Activated T-cell treated with anti-CD3 and anti-CD28 coated beads, Interleukin-2, amount 50 U/mL, for 4 hours (primary cell): ENCODE results near the gene IMMP2L. TPM values are rescaled to one million over a fixed set of nuclear protein-coding genes. Genes with fewer than 3 reads are reported as not detected.

ENCODE experiments used
- ATAC-seq, 2 donors: fragments of 200-7000 bp; cut with Tn5 transposase; one replicate each; pipeline ENCODE4 v1.10.0; 2021
- DNase-seq: peaks from one replicate; pipeline ENCODE4 v3.0.0-alpha.2; 2020
- H3K27me3 Mint-ChIP-seq: one replicate; pipeline ENCODE4 v1.8.0; 2021; ENCODE audit warnings: low read depth, mixed read lengths
- H3K36me3 Mint-ChIP-seq: one replicate; pipeline ENCODE4 v1.8.0; 2022; ENCODE audit warnings: mixed read lengths; ENCODE audit not compliant: insufficient read depth
- H3K4me1 Mint-ChIP-seq: one replicate; pipeline ENCODE4 v1.8.0; 2021; ENCODE audit warnings: low read depth, mixed read lengths
- H3K4me3 Mint-ChIP-seq: one replicate; pipeline ENCODE4 v1.8.0; 2021; ENCODE audit warnings: mild to moderate bottlenecking, moderate library complexity, mixed read lengths
- H3K9me3 Mint-ChIP-seq: one replicate; pipeline ENCODE4 v1.8.0; 2021; ENCODE audit warnings: mixed read lengths
- total RNA-seq, 3 donors: library from RNA; stranded (reverse); gene quantifications; one replicate each; pipeline ENCODE4 v1.2.1, GENCODE V29; 2021

The IMMP2L gene
- total RNA-seq, 3 donors from 2014 or later = 18.7 to 22.9 (median 19.2) TPM

DNA sequence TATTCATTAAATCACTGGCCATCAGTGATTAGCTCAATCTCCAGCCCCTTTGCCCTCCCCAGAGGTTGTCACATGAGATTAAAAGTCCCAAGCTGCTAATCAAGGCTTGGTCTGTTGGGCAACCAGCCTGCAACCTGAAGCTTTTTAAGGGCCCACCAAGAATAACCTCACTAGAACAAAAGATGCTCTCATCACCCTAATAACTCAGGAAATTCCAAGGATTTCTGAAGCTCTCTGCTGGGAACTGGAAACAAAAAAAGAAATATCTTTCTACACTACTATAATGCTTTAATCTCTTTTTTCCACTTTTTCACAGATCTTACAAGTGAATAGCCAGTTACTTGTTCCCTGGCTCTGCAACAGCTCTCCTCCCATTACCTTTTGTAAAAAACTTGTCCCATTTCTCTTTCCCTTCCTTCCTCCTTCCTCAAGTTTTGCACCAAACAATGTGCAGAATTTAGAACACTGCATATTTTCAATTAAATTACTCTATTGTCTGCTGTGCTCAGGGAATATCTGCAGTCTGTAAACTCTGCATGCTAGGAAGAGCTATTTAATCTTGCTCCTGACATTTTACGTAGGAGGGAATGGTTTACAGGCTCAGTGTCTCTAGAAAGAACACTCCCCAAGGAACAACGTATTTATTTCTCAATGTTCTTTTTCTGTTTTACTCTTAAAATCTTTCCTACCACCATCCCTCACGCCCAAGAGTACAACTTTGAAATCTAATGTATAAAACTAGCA is 169.1 kb downstream of the IMMP2L start:
- H3K27me3 Mint-ChIP-seq = no peaks in the 10 kb centered on the region
- ATAC-seq (no peak), DNase-seq (no peak)
- peaks cover 12% of the 10 kb centered on the region for H3K36me3 Mint-ChIP-seq
- H3K4me1 Mint-ChIP-seq = no peaks in the 10 kb centered on the region
- H3K4me3 Mint-ChIP-seq = no peak overlapping the region
- no peaks in the 10 kb centered on the region for H3K9me3 Mint-ChIP-seq

DNA sequence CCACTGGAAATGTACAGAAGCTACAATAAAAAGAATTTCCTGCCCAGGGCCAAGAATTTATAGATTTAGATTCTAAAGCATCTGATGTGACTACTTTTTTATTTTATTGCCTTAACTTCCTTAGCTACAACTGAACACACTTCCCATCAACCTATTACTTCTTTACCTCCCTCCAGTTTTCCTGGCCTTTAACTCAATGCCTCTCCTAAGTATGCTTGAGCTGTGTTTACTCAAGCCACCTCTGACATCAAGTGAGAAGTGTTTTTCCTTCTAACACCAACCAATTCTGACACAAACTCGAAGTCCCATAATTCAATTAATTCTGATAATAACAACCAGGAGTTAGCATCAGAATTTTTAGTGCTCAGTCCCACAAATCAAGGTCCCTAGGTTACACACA is 170.0 kb downstream of the IMMP2L start:
- Mint-ChIP-seq H3K36me3 (peaks cover 12% of the 10 kb centered on the region), H3K27me3 (no peaks in the 10 kb centered on the region), H3K9me3 (no peaks in the 10 kb centered on the region), H3K4me3 (no peak overlapping the region), H3K4me1 (no peaks in the 10 kb centered on the region)
- no peak for ATAC-seq
- DNase-seq = no peak

DNA sequence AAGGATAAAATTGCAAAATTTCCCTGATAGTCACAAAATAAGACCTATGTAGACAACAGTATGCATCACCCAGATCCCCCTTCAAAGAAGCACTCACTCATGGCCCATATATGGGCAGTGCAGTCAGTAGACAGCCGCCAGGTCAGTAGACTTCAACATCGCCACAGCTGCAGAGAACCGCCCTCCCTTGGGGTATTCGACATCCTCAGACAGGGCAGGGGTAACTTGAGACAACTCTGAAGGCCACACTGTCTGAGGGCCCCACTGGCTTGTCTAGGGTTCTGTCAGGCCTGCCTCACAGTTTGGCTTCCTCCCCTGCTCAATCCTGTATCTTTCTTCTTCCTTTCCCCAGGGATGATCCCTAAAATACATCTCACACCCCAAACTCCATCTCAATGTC is 172.3 kb downstream of the IMMP2L start:
- Mint-ChIP-seq H3K27me3 (no peaks in the 10 kb centered on the region), H3K4me1 (no peaks in the 10 kb centered on the region), H3K36me3 (peaks cover 9% of the 10 kb centered on the region), H3K4me3 (no peak overlapping the region), H3K9me3 (no peaks in the 10 kb centered on the region)
- ATAC-seq (no peak), DNase-seq (no peak)

DNA sequence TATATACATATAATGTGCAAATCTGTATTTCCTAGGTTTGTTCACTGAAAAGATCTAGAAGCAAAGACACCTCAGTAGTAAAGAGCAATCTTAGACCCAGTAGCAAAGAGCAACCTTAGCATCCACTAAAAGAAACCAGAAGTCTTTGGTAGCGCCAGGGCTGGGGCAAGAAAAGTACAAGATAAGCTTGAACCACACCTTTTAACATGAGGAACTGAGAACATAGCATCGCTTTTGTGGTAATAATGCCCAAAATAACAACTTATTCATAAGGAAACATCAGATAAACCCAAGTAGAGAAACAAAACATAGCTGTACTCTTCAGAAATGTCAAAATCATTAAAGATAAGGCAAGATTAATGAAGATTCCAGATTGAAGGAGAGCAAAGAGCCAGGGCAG is 173.4 kb downstream of the IMMP2L start:
- Mint-ChIP-seq H3K27me3 (no peaks in the 10 kb centered on the region), H3K4me3 (no peak overlapping the region), H3K4me1 (no peaks in the 10 kb centered on the region), H3K9me3 (no peaks in the 10 kb centered on the region), H3K36me3 (peaks cover 9% of the 10 kb centered on the region)
- no peak for ATAC-seq
- no peak for DNase-seq

DNA sequence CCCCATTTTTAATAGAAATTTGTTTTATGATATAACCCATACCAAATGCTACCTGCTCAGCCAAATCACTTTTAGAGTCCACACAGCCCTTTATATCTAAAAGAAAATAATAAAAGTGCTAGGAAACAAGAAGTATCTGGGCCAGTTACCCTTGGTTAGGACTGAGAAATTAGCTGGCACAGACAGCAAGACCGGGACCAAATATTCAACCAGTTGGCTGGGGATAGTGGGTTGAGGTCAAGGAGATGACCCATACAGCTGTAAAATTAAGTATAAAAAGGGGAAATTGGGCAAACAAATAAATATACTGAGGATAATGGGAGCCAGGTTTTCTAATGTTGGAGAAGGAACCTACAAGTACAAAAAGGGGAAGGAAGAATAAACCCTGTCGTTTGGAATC is 174.3 kb downstream of the IMMP2L start:
- H3K27me3 Mint-ChIP-seq = no peaks in the 10 kb centered on the region
- DNase-seq (no peak), ATAC-seq (no peak)
- peaks cover 9% of the 10 kb centered on the region for H3K36me3 Mint-ChIP-seq
- H3K9me3 Mint-ChIP-seq = no peaks in the 10 kb centered on the region
- H3K4me3 Mint-ChIP-seq = no peak overlapping the region
- no peaks in the 10 kb centered on the region for H3K4me1 Mint-ChIP-seq

DNA sequence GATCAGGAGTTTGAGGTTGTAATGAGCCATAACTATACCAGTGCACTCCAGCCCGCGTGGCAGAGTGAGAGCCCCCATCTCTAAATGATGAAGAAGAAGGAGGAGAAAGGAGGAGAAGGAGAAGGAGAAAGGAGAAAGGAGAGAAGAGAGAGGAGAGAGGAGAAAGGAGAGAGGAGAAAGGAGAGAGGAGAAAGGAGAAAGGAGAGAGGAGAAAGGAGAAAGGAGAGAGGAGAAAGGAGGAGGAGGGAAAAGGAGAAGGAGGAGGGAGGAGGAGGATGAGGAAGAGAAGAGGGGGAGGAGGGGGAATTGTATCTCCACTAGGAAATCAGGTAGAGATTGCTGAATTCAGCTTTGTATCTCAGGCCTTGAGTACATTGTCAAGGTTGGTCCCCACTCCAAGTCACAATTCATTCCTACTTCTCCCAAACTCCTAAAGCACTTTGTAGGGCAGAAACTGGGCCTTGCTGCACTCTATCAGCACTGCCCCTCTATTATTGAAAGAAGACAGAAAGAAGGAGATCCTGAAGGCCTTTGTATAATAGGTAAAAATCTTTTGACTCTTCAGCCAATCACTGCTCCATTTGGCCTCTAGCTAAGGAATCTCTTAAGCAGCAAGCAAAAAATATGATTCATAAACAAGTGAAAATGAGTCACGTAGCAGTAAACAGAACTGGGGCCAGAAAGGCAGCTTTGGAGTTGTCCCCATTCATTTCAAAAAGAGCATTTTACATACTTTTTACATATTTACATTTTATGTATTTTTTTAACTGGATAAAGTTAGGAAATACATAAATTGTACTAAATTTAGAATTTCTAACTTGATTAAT is 178.0 kb downstream of the IMMP2L start:
- no peaks in the 10 kb centered on the region for H3K27me3 Mint-ChIP-seq
- H3K4me1 Mint-ChIP-seq = no peaks in the 10 kb centered on the region
- ATAC-seq (no peak), DNase-seq (no peak)
- H3K9me3 Mint-ChIP-seq = no peaks in the 10 kb centered on the region
- H3K36me3 Mint-ChIP-seq = peaks cover 5% of the 10 kb centered on the region
- H3K4me3 Mint-ChIP-seq = no peak overlapping the region

DNA sequence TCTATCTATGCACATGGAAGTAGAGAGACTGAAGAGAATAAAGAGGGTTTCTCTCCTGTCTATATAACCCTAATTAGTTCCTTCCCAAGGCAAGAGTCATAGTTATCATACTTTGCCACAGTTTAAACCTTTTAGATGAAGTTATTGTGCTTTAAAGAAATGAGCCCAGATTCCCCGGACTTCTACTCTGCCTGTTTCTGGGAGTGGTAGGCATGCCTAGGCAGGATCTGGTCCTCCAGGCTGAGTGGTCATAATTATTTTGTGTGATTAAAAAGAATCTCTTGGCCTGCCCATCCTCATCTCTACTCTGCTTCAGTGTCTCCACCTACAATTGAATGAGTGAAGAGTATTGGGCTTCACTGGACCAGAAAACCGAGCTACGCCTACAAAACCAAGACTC is 179.2 kb downstream of the IMMP2L start:
- Mint-ChIP-seq H3K4me1 (no peaks in the 10 kb centered on the region), H3K36me3 (peaks cover 1% of the 10 kb centered on the region), H3K27me3 (no peaks in the 10 kb centered on the region), H3K4me3 (no peak overlapping the region), H3K9me3 (no peaks in the 10 kb centered on the region)
- DNase-seq (no peak), ATAC-seq (no peak)

DNA sequence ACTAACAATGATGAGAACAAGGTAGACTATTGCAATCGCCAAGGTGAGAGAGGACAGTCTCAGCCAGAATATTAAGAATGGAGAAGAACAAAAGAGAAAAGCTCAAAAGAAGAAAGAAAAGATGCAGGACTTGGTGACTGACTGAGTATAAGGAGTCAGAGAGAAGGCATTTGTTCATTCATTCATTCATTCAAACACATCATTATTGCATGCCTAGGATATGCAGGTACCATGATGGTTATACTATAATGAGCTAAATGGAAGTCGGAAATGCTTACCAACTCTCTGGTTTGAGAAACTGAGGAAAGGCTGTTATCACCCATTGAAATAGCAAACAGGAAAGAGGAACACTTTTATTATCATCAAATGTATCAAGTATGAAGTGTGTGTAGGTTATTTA is 180.7 kb downstream of the IMMP2L start:
- no peaks in the 10 kb centered on the region for H3K27me3 Mint-ChIP-seq
- ATAC-seq (no peak), DNase-seq (no peak)
- no peaks in the 10 kb centered on the region for H3K4me1 Mint-ChIP-seq
- H3K9me3 Mint-ChIP-seq = no peaks in the 10 kb centered on the region
- H3K36me3 Mint-ChIP-seq = peaks cover 1% of the 10 kb centered on the region
- H3K4me3 Mint-ChIP-seq = no peak overlapping the region

DNA sequence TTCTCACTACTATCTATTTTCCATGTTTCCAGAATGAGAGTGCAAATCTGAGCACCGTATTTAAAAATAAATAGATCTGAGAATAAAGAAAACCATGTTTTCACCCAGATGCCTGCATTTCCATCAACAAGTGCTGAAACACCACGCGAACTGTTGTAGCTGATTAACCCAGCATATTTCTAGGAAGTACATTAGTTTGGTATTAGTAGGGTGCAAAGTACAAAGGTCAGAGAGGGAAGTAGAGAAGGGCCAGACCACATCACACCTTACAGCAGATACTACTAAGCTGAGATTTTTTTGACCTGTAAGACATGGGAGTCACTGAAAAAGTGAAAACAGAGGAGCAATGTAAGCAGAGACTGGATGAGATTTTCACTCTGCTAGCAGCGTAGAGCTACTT is 181.3 kb downstream of the IMMP2L start:
- DNase-seq = no peak
- no peak for ATAC-seq
- H3K4me3 Mint-ChIP-seq = no peak overlapping the region
- H3K27me3 Mint-ChIP-seq = no peaks in the 10 kb centered on the region
- peaks cover 1% of the 10 kb centered on the region for H3K36me3 Mint-ChIP-seq
- H3K4me1 Mint-ChIP-seq = no peaks in the 10 kb centered on the region
- no peaks in the 10 kb centered on the region for H3K9me3 Mint-ChIP-seq

DNA sequence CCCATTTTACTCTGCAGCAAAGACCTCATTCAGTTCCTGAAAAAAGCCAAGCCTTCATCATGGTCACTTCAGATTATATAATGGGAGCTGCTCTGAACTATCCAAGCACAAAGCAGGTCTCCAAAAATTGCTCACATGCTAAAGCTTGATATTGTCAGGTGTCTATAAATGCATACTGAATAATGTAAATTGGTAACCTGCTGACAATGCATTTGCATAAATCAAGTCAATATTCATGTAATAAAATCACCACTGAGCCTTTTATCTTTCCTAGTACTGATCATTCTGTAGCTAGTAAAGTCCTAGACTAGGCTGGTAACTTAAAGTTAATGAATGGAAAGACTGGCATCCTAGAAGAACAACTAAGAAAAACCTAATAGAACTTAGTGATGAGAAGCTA is 188.3 kb downstream of the IMMP2L start:
- H3K9me3 Mint-ChIP-seq = no peaks in the 10 kb centered on the region
- H3K4me1 Mint-ChIP-seq = no peaks in the 10 kb centered on the region
- H3K27me3 Mint-ChIP-seq = no peaks in the 10 kb centered on the region
- ATAC-seq (no peak), DNase-seq (no peak)
- no peak overlapping the region for H3K4me3 Mint-ChIP-seq
- H3K36me3 Mint-ChIP-seq = peaks cover 2% of the 10 kb centered on the region

DNA sequence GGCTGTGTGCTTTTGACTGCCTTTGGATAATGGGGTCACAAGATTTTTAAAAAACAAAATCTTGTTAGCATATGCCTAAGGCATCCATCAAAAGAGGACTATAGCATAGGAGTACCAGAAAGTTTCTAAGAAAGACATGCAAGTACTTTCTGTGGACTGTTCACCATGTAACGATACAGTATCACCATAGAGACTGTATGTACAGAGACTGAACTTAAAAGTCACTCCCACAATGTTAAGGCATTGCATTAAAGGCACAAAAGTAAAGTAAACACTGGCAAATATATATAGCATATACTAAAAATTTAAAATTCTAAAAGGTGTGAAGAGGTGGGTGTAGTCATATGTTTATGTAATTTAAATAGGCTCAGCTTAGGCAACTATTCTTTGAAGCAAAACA is 190.9 kb downstream of the IMMP2L start:
- no peaks in the 10 kb centered on the region for H3K4me1 Mint-ChIP-seq
- DNase-seq (no peak), ATAC-seq (no peak)
- no peaks in the 10 kb centered on the region for H3K27me3 Mint-ChIP-seq
- H3K9me3 Mint-ChIP-seq = no peaks in the 10 kb centered on the region
- no peak overlapping the region for H3K4me3 Mint-ChIP-seq
- H3K36me3 Mint-ChIP-seq = peaks cover 2% of the 10 kb centered on the region

DNA sequence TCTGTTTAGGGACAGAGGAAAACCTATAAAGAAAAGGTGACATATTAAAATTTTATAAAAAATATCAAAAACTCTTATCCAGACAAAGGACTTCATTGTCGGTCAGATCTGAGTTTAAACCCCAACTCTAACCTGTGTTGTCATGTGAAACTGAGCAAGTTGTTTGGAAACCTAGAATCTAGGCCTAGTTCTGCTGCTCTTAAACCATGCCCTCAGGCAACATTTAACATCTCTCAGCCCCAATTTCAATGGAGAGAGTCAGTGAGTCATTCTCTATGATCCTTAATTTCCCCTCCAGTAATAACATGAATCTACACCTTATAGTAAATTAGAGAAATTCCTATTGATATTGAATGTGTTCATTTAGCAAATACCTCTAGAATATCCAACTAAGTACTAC is 192.3 kb downstream of the IMMP2L start:
- Mint-ChIP-seq H3K4me1 (no peaks in the 10 kb centered on the region), H3K27me3 (no peaks in the 10 kb centered on the region), H3K4me3 (no peak overlapping the region), H3K36me3 (peaks cover 2% of the 10 kb centered on the region), H3K9me3 (no peaks in the 10 kb centered on the region)
- DNase-seq (no peak), ATAC-seq (no peak)

DNA sequence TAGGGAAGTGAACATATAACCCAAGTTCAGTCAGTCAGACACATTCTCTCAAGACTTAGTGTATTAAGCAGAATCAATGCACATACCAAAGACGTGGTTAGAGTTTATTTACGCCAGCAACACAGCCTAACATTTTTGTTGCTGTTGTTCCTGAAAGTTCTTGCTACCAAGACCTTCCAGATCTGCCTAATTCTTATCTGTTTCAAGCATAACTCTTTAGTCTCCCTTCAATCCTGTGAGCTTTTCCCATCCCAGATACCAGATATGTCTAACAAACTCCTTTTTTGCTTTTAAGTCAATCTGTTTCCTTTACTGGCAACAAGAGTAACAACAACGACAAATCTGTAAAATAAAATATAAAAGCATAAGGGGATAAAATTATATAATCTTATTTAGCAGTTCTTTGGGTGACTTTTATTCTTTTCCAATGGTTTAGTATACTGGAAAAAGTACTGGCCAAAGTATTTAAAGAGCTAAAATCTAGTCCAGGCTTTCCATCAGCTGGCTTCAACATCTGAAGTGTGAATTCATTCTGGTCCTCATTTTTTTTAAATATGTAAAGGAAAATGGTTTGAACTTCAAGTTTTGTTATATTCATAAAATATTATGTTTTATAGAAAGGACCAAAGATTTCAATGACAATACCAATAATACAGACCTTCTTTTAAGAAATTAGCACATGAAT is 193.8 kb downstream of the IMMP2L start:
- ATAC-seq = no peak

DNA sequence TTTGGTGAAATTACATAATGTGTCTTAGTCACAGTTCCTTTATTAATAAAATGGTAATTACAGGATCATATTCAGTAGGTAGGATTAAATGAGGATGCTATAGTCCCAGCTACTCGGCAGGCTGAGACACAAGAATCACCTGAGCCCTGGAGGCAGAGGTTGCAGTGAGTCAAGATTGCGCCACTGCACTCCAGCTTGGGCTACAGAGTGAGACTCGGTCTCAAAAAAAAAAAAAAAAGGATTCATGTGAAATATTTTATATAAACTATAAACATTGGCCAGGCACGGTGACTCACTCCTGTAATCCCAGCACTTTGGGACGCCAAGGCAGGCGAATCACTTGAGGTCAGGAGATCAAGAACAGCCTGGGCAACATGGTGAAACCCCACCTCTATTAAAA is 197.9 kb downstream of the IMMP2L start:
- no peak for ATAC-seq

More for the DNA sequence above, 193.8 kb downstream of the IMMP2L start:
- no peak for DNase-seq
- Mint-ChIP-seq H3K36me3 (peaks cover 2% of the 10 kb centered on the region), H3K9me3 (no peaks in the 10 kb centered on the region), H3K27me3 (no peaks in the 10 kb centered on the region), H3K4me1 (no peaks in the 10 kb centered on the region), H3K4me3 (no peak overlapping the region)

More for the DNA sequence above, 197.9 kb downstream of the IMMP2L start:
- no peaks in the 10 kb centered on the region for H3K9me3 Mint-ChIP-seq
- no peak overlapping the region for H3K4me3 Mint-ChIP-seq
- no peaks in the 10 kb centered on the region for H3K36me3 Mint-ChIP-seq
- no peaks in the 10 kb centered on the region for H3K27me3 Mint-ChIP-seq
- H3K4me1 Mint-ChIP-seq = no peaks in the 10 kb centered on the region
- no peak for DNase-seq
